Measurements from ENCODE around the gene NAXE. TPM values are rescaled to one million over a fixed set of nuclear protein-coding genes. Genes with fewer than 3 reads are reported as not detected.

The NAXE gene
- total RNA-seq, 1 experiment from 2014 or later, result 96.6 TPM

DNA sequence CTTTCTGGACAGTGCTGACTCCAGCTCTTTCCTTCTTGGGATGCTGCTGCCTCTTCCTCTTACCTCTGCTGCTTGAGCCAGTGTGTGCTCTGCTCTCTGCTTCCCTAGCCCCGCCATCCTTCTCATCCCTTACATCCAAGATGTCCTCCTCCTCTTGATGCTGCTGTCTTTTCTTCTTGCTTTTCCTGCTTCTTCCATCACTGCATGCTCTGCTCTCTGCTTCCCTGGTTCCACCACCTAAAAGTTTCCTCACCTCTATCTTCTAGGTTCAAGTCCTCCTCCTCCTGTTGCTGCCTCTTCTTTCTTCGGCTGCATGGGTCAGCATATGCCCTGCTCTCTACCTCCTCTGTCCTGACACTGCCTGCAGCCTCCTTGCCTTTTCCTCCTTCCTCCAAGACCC lies 3.4 kb downstream of the NAXE start:
- Histone ChIP-seq H3K27ac (ENCODE audit: insufficient read length, low read depth, low read length) (no peak overlapping the region), H2BK5ac (ENCODE audit: insufficient read length, low read length) (no peak overlapping the region), H3K4ac (ENCODE audit: low read depth, low read length) (no peak overlapping the region), H3K23ac (ENCODE audit: insufficient read length, low read depth, low read length) (no peak overlapping the region), H3K4me2 (ENCODE audit: insufficient read depth, insufficient read length, low read length) (no peak overlapping the region), H2BK120ac (ENCODE audit: low read depth, low read length, poor library complexity, severe bottlenecking) (no peak overlapping the region), H2BK12ac (ENCODE audit: insufficient read length, low read depth, low read length) (no peak overlapping the region), H3K18ac (ENCODE audit: insufficient read length, low read depth, low read length) (no peak overlapping the region), H3K27me3 (ENCODE audit: insufficient read depth, low read length) (no peaks in the 10 kb centered on the region), H3K79me1 (ENCODE audit: insufficient read depth, low read depth, low read length, poor library complexity, severe bottlenecking) (no peaks in the 10 kb centered on the region), H3K4me1 (ENCODE audit: insufficient read depth, low read length) (no peaks in the 10 kb centered on the region), H4K91ac (ENCODE audit: insufficient read length, low read depth, low read length) (no peak overlapping the region), H2AFZ (ENCODE audit: low read length) (no peak overlapping the region), H3K14ac (ENCODE audit: insufficient read depth, low read length) (no peak overlapping the region), H3K79me2 (ENCODE audit: insufficient read depth, low read length) (no peaks in the 10 kb centered on the region; the same call in 1 of the 2 replicates), H3K56ac (ENCODE audit: insufficient read length, low read depth, low read length) (no peak overlapping the region), H2BK20ac (ENCODE audit: low read depth, low read length, poor library complexity, severe bottlenecking) (no peak overlapping the region), H3K23me2 (ENCODE audit: insufficient read length, low read depth, low read length, poor library complexity, severe bottlenecking) (peaks cover 3% of the 10 kb centered on the region), H3T11ph (ENCODE audit: low read length) (no peak overlapping the region), H4K5ac (ENCODE audit: insufficient read length, low read depth, low read length) (no peak overlapping the region), H4K20me1 (ENCODE audit: control insufficient read depth, insufficient read depth, insufficient read length) (peaks cover 2% of the 10 kb centered on the region), H2AK5ac (ENCODE audit: insufficient read length, low read length) (no peak overlapping the region), H2BK15ac (ENCODE audit: low read depth, low read length) (no peak overlapping the region), H3K9ac (ENCODE audit: extremely low read depth, insufficient read length, low read length) (no peak overlapping the region), H3K9me3 (ENCODE audit: control insufficient read depth, low read depth, low read length) (no peaks in the 10 kb centered on the region), H4K8ac (replicated peaks; ENCODE audit: insufficient read length, low read depth, low read length) (no peak overlapping the region)
- peaks cover 32 to 69% (median 56%) of the 10 kb centered on the region in 3 experiments; a peak in 6 of 7 replicates for H3K36me3 Mint-ChIP-seq (ENCODE audit: insufficient read depth in 1 of 3, low read depth in 3 of 3)
- H3K27me3 Mint-ChIP-seq (ENCODE audit: low read depth), result no peaks in the 10 kb centered on the region
- H3K4me1 Mint-ChIP-seq, result peaks cover 16 to 17% of the 10 kb centered on the region in 2 experiments
- no peak for DNase-seq
- H3K27ac Mint-ChIP-seq, result peak overlapping the region in 2 of 3 experiments; percentile 37 to 44; a peak in 5 of 7 replicates
- H3K4me3 Mint-ChIP-seq, result peak overlapping the region in 1 of 2 experiments; percentile 12; a peak in 1 of 5 replicates
- no peaks in the 10 kb centered on the region for H3K9me3 Mint-ChIP-seq
- TF ChIP-seq, protein P1, sequence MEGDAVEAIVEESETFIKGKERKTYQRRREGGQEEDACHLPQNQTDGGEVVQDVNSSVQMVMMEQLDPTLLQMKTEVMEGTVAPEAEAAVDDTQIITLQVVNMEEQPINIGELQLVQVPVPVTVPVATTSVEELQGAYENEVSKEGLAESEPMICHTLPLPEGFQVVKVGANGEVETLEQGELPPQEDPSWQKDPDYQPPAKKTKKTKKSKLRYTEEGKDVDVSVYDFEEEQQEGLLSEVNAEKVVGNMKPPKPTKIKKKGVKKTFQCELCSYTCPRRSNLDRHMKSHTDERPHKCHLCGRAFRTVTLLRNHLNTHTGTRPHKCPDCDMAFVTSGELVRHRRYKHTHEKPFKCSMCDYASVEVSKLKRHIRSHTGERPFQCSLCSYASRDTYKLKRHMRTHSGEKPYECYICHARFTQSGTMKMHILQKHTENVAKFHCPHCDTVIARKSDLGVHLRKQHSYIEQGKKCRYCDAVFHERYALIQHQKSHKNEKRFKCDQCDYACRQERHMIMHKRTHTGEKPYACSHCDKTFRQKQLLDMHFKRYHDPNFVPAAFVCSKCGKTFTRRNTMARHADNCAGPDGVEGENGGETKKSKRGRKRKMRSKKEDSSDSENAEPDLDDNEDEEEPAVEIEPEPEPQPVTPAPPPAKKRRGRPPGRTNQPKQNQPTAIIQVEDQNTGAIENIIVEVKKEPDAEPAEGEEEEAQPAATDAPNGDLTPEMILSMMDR (conservative IDR thresholded peaks at IDR 0.05), result no peak
- WGBS (ENCODE audit: extremely low coverage, insufficient read length, low lambda C conversion rate), result no CpG with 5 or more reads among the region's 2 CpGs

All from H9 (cell line).